PFSK-1 (cell line): Measurements from ENCODE around the gene KLF7.

Source experiments
- FOXP2 ChIP-seq: optimal IDR thresholded peaks from 2 replicates; pipeline ENCODE3; 2011; ENCODE audit warnings: borderline replicate concordance, control low read depth, inconsistent platforms; ENCODE audit not compliant: insufficient read depth; ENCODE audit errors: extremely low read length, extremely low read depth
- POLR2AphosphoS5 ChIP-seq: IDR thresholded peaks from 2 replicates; pipeline ENCODE4 v1.6.1; 2012; ENCODE audit warnings: low read depth, mild to moderate bottlenecking, control low read depth, low read length, moderate library complexity
- SIN3A ChIP-seq: IDR thresholded peaks from 2 replicates; pipeline ENCODE4 v1.6.1; 2012; ENCODE audit warnings: mild to moderate bottlenecking, low read length, moderate library complexity, borderline replicate concordance; ENCODE audit not compliant: insufficient read depth
- TAF1 ChIP-seq: IDR thresholded peaks from 2 replicates; pipeline ENCODE4 v1.6.1; 2012; ENCODE audit warnings: low read length, control low read depth, borderline replicate concordance; ENCODE audit not compliant: insufficient read depth
- TF ChIP-seq, protein P1 (sequence below), 2 experiments: IDR thresholded peaks; 2 replicates each; pipeline versions ENCODE4 v1.6.1 to v1.8.0; 2011 to 2012; ENCODE audit warnings: low read depth in 2 of 2, low read length in 2 of 2, control low read depth in 1 of 2, inconsistent platforms in 1 of 2, mild to moderate bottlenecking in 1 of 2, moderate library complexity in 1 of 2; ENCODE audit not compliant: insufficient read depth in 1 of 2

Gene KLF7

GRCh38 chr2:207150284-207150683 is 15.5 kb downstream of the KLF7 start:
- TF ChIP-seq SIN3A (no peak), FOXP2 (no peak), POLR2AphosphoS5 (no peak), TAF1 (no peak)
- TF ChIP-seq, protein P1, sequence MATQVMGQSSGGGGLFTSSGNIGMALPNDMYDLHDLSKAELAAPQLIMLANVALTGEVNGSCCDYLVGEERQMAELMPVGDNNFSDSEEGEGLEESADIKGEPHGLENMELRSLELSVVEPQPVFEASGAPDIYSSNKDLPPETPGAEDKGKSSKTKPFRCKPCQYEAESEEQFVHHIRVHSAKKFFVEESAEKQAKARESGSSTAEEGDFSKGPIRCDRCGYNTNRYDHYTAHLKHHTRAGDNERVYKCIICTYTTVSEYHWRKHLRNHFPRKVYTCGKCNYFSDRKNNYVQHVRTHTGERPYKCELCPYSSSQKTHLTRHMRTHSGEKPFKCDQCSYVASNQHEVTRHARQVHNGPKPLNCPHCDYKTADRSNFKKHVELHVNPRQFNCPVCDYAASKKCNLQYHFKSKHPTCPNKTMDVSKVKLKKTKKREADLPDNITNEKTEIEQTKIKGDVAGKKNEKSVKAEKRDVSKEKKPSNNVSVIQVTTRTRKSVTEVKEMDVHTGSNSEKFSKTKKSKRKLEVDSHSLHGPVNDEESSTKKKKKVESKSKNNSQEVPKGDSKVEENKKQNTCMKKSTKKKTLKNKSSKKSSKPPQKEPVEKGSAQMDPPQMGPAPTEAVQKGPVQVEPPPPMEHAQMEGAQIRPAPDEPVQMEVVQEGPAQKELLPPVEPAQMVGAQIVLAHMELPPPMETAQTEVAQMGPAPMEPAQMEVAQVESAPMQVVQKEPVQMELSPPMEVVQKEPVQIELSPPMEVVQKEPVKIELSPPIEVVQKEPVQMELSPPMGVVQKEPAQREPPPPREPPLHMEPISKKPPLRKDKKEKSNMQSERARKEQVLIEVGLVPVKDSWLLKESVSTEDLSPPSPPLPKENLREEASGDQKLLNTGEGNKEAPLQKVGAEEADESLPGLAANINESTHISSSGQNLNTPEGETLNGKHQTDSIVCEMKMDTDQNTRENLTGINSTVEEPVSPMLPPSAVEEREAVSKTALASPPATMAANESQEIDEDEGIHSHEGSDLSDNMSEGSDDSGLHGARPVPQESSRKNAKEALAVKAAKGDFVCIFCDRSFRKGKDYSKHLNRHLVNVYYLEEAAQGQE (IDR thresholded peaks at IDR 0.05; ENCODE audit: insufficient read depth in 1 of 2, low read depth in 2 of 2, low read length in 2 of 2), result no peak

DNA sequence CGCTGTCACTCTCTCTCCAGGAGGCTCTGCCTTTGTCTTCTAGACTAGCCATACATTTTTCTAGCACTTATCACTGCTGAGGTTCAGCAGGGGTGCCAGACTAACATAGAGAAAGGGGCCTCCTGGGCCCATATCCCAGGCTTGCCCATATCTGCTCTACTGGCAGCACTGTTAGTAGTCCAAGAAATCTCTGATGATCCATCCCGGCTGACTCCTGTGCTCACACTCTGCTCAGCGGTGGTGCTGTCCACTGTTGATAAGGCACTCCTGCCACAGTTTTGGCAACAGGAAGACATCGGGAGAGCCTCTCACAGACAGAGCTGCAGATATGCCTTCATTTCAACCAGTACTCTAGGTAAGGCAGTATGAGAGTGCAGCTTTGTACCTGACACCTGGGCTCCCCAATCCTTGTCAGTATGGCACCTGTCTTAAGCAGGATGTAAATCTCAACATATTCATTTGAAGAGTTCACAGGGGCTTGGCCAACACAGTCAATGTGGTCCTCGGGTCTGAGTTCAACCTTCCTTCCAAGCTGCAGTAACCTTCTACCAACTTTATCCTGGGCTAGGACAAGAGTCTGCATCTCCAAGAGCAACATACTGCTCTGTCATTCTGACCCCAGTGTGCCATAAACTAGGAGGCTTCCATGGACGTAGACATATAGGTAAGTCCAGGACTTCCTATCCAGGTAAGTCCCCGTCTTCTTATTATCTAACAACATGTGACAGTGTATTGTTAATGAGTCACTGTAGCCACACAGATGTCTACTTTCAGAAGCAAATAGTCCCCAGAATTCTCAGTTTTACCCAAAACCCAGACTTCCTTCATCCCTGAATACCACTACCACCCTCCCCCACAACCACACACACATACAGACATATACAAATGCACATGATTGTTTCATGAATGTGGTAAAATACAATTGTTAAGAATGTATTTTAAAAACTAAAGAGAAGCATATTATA is 16.2 kb downstream of the KLF7 start:
- TF ChIP-seq SIN3A, result no peak
- TF ChIP-seq, protein P1 (IDR thresholded peaks at IDR 0.05; ENCODE audit: insufficient read depth in 1 of 2, low read depth in 2 of 2, low read length in 2 of 2), result peak in 1 of 2 experiments; percentile 80; a peak in 2 of 4 replicates

DNA sequence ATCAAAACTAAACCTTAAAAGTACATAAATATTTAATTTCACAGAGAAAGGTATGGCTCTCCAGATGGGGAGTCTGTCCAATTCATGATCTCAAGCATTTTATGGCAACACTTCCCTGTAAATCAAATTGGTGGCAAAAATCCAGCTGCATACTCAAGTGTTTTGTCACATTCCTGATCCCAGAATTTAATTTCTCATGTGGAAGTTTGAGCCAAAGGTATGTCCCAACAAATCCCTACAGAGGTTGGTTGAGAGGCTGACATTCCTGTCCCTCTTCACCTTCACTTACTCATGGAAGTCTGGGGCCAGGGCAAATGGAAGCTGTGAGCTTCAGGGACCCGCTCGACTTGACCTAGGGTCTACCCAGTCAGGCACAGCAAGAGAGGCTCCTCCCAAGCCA is 17.7 kb downstream of the KLF7 start:
- TF ChIP-seq SIN3A (no peak), FOXP2 (no peak), TAF1 (no peak), POLR2AphosphoS5 (no peak)
- TF ChIP-seq, protein P1 (IDR thresholded peaks at IDR 0.05; ENCODE audit: insufficient read depth in 1 of 2, low read depth in 2 of 2, low read length in 2 of 2), result no peak

DNA sequence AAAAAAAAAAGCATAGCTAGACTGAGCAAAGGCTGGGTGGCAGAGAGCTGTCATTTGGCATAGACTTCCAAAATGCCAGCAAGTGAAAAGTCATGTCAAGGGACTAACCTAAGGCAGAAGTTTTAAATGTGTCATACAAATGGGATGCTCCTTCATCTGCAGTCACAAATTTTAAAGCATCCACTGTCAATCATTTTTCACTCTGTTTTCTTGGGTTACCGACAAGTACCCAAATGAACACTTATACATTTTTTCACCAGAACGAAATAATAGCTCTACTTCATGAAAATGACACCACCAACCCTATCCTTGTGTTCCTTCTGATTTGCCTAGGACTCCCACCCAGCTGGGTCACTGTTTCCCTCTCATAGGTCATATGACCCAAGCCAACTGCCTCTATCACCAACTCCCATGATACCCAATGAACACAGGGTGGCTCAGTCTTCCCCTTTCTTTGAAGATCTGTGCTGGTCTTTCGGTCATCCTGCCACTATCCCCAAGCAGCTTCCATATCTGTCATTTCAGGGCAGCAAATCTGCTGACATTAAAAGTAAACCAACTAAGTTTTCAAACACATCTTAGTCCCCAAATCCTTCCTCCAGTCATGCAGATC is 21.5 kb downstream of the KLF7 start:
- no peak for TF ChIP-seq POLR2AphosphoS5
- no peak for TF ChIP-seq FOXP2

GRCh38 chr2:207143215-207144172 is 22.3 kb downstream of the KLF7 start:
- no peak for TF ChIP-seq FOXP2
- 0 out of 2 replicates have a peak, but pooled peaks have one; percentile 37 for TF ChIP-seq SIN3A
- no peak for TF ChIP-seq TAF1
- TF ChIP-seq, protein P1 (IDR thresholded peaks at IDR 0.05; ENCODE audit: insufficient read depth in 1 of 2, low read depth in 2 of 2, low read length in 2 of 2), result peak in 1 of 2 experiments; percentile 60; a peak in 1 of 4 replicates
- TF ChIP-seq POLR2AphosphoS5, result peak; percentile 42; the same call in 1 of the 2 replicates
